Frontal cortex (tissue), 4 donors: ENCODE results near the gene CNPPD1. TPM values are rescaled to one million over a fixed set of nuclear protein-coding genes. Genes with fewer than 3 reads are reported as not detected.

Experiments
- DNase-seq, 2 donors: peaks; one replicate each; pipeline ENCODE4 v3.0.0; 2012; ENCODE audit warnings: low spot score in 2 of 2
- FAIRE-seq: peaks from 2 replicates; lab custom pipeline; 2012; peaks lifted over from hg19 to GRCh38; lab: Jason Lieb, UNC
- total RNA-seq: library from RNA; depleted of rRNA; stranded (reverse); fragments of >200 nt; gene quantifications from one replicate; pipeline ENCODE4 v1.2.3, GENCODE V29; 2014
- donor health status: control.
- donor health status: control.
- donor health status: control.

CNPPD1 gene
- total RNA-seq, 1 donor from 2014 or later = 32.2 TPM

- FAIRE-seq (no peak), DNase-seq (no peak)
These were observed 50.8 kb downstream of the CNPPD1 start for GRCh38 chr2:219125886-219126270.

- FAIRE-seq = no peak
These were observed 51.4 kb downstream of the CNPPD1 start for GRCh38 chr2:219125225-219125885.

DNA sequence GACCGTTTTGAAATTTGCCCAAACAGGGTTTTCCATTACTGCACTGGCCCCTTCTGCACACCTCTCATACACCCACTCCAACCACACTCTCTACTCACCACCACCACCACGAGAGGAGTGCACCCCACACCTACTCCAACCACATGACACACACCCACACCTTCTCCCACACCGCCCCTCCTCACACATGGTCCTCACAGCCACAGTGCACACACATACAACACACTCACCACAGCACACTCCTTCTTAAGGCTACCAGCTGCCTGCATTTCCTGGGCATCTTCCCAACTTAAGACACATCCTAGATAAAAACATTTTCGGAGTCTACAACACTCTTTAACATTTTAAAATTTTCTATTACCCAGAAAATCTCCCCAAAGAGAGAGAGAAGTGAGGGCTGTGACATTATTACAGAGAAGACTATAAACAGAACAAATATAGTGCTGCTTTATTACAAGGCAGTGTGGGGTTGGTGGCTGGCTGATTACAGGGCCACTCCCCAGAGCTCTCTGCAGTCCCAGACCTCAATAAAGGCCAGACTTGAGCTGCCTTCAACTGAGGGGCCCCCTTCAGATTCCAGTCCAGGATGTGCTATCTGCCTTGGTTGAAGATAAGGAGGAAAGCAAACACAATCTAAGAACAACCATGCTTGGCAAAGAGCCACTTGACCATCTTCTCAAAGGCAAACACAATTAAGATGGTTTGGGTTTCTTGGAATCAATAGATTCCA lies 52.2 kb downstream of the CNPPD1 start:
- FAIRE-seq = no peak
- DNase-seq = peak in 1 of 2 donors; percentile 39

More at GRCh38 chr2:219125225-219125885, 51.4 kb downstream of the CNPPD1 start:
- peak in 1 of 2 donors; percentile 20 for DNase-seq

DNA sequence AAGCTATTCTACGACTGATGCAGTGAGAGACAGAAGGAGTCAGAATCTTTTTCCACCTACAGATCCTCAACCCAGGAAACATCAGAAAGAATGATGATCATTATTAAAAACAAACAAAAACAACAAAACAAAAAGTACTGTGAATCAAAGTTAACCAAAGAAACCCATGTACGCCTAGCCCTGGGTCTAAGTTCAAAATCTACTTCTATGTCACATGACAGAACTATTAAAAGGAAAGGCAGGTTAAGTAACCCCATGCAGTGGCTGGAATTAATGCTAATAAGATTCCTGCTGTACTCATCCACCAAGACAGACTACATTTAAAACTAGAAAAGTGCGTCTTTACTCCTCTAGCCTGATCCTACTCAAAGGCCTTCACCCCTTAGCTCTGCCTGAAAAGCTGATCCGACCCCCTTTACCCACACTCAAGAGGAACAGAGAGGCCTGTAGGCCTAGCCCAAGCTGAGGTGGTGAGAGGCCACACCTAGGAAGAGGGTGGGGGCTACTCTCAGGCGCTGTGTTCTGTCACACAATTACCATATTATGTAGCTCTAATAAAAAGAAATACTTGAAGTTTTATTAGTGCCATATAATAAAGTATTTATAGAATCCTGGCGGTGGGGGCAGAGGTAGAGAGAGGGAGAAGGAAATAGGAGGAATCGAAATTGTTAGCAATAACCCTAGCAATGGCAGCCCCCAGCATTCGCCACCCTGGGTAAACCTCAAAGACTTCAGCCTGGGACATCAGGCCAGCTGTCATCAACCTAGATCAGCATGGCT lies 53.2 kb downstream of the CNPPD1 start:
- FAIRE-seq = no peak
- DNase-seq = no peak

DNA sequence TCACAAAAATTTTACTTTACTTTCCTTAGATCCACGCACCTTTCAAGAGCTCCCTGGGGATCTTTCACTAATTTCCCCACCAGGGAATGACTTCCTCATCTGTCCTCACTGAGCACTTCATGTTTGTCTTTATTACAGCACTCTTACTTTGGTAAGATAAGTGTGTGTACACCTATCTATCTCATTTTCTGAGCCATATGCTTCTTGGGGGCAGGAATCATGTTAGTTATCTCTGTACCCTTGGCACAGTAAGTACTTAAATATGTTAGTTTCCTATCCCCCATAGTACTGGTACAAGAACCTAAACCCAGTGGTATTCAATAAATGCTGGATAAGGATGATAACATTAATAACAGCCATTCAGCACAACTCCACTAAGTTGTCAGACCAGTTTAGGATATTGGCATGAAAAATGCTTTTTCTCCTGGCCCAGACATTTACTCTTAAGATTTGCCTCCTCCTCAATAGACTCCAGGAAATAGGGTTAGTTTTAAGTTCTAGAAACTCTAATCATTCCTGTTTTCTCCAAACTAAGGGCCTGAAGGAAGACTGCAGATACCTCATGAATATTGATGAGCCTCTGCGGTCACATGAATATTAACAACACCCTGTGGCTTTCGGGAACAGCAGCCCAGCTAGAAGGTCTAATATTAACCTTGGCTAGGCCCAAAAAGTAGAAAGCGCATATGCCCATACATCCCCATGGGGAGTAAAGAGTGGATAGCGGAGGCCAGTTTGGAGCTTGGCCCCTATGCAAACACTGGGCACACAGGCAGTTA lies 54.3 kb downstream of the CNPPD1 start:
- no peak for FAIRE-seq
- DNase-seq = peak in 1 of 2 donors; percentile 14

Other genes with a start within 250 kb of the CNPPD1 start
- 5.3 TPM for gene CDK5R2, start 217.3 kb downstream of the CNPPD1 start, total RNA-seq
- gene FEV, start 191.7 kb downstream of the CNPPD1 start, total RNA-seq = not detected
- not detected for gene CRYBA2, start 183.5 kb downstream of the CNPPD1 start, total RNA-seq
- 0.82 TPM for gene CFAP65, start 135.4 kb downstream of the CNPPD1 start, total RNA-seq
- gene IHH, start 116.0 kb downstream of the CNPPD1 start, total RNA-seq = 0.41 TPM
- 8.6 TPM for gene NHEJ1, start 16.1 kb downstream of the CNPPD1 start, total RNA-seq
- under 0.01 TPM for gene SLC23A3, start 6.9 kb downstream of the CNPPD1 start, total RNA-seq
- 73.4 TPM for gene RETREG2, start 1.4 kb upstream of the CNPPD1 start, total RNA-seq
- 10.2 TPM for gene ZFAND2B, start 29.9 kb upstream of the CNPPD1 start, total RNA-seq
- 28.1 TPM for gene ABCB6, start 42.0 kb upstream of the CNPPD1 start, total RNA-seq
- 19.6 TPM for gene ATG9A, start 52.7 kb upstream of the CNPPD1 start, total RNA-seq
- 34.2 TPM for gene ANKZF1, start 52.9 kb upstream of the CNPPD1 start, total RNA-seq
- gene GLB1L, start 68.5 kb upstream of the CNPPD1 start, total RNA-seq = 4.9 TPM
- 12.2 TPM for gene STK16, start 68.6 kb upstream of the CNPPD1 start, total RNA-seq
- gene TUBA4B, start 76.3 kb upstream of the CNPPD1 start, total RNA-seq = not detected
- 2.0 TPM for gene TUBA4A, start 77.0 kb upstream of the CNPPD1 start, total RNA-seq
- gene DNAJB2, start 102.4 kb upstream of the CNPPD1 start, total RNA-seq = 46.1 TPM
- gene PTPRN, start 132.5 kb upstream of the CNPPD1 start, total RNA-seq = 24.5 TPM
- gene RESP18, start 155.8 kb upstream of the CNPPD1 start, total RNA-seq = 0.82 TPM
- 13.9 TPM for gene DNPEP, start 211.0 kb upstream of the CNPPD1 start, total RNA-seq
- 0.41 TPM for gene DES, start 241.5 kb upstream of the CNPPD1 start, total RNA-seq